ENCODE results near the gene EEIG2.
A peak's percentile ranks its signal among the peaks of the same experiment; 100 is the strongest.
"Not testable (repeated sequence)": the region's sequence is repeated elsewhere in the genome, so short reads cannot be mapped to it uniquely, and the experiment has no call there.

EEIG2 gene

DNA sequence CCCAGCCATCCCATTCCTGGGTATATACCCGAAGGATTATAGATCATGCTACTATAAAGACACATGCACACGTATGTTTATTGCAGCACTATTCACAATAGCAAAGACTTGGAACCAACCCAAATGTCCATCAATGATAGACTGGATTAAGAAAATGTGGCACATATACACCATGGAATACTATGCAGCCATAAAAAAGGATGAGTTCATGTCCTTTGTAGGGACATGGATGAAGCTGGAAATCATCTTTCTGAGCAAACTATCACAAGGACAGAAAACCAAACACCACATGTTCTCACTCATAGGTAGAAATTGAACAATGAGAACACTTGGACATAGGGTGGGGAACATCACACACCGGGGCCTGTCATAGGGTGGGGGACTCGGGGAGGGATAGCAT lies 12.4 kb upstream of the EEIG2 start:
- not testable (repeated sequence) for DNase-seq (ENCODE audit: low spot score); FAIRE-seq

DNA sequence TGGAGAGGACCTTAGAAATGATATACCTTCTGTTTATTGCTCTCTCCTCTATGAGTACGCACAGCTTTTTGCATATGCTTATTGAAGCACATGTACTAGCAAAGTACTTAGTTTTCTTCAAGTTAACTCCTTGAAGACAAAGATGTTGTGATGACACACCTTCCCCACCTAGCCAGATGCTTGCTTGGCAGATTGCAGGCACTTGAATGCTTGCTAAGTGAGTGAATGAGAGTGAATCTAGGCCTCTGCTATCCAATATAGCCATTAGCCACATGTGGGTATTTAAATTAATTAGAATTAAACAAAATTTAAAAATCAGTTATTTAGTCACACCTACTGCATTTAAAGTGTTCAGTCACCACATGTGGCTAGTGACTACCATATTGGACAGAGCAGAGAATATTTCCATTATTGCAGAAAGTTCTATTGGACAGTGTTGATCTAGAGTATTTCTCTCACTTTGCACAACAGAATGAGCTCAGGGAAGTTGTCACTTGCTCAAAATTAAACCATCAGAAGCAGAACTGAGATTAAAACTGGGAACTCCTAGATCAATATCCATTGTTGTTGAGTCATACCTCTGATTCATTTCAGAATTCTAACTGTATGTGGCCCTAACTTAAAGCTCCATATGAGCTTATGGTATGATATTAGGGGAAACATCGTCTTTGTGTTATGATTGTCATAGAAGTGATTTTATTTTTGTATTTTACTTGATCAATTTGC lies 8.6 kb upstream of the EEIG2 start:
- FAIRE-seq: no peak

DNA sequence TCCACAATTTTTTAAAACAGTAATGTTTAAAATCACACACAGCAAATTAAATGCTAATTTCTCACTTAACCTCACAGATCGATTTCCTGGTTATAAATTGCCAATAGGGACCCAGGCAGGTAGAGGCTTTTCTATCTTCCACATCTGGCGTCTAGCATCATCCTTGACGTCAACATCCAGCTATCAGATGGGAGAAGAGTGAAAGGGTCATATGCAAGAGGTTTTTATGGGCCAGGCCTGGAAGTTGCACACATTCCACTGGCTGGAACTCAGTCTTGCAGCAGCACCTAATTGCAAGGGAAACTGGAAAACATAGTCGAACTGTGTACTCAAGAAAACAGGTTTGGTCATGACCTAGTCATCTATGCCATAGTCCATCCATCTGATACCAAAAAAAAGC lies 6.0 kb upstream of the EEIG2 start:
- no peak for FAIRE-seq
- DNase-seq (ENCODE audit: low spot score): no peak

More for the DNA sequence above, 8.6 kb upstream of the EEIG2 start:
- no peak for DNase-seq (ENCODE audit: low spot score)

GRCh38 chr1:108554682-108555427 lies 5.0 kb upstream of the EEIG2 start:
- no peak for DNase-seq (ENCODE audit: low spot score)
- no peak for FAIRE-seq

GRCh38 chr1:108556066-108556465 lies 3.8 kb upstream of the EEIG2 start:
- DNase-seq (ENCODE audit: low spot score): no peak
- FAIRE-seq: no peak

DNA sequence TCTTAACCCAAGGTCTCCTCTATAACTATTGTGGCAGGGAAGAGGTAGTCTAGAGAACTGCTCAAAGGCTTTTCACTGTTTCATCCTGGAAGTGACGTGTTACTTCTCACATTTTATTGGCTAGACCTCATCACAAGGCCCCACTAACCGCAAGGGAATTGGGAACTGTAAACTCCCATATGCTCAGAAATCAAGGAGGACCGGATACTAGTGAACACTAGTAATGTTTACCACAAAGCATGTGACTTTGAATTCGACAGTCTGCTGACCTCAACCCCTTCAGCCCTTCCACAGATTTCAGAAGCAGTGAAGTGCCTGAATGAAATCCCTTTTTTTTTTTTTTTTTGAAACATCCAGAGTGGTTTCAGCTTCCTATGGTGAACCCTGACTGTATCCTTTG lies 3.4 kb upstream of the EEIG2 start:
- FAIRE-seq (no peak), DNase-seq (ENCODE audit: low spot score) (no peak)

DNA sequence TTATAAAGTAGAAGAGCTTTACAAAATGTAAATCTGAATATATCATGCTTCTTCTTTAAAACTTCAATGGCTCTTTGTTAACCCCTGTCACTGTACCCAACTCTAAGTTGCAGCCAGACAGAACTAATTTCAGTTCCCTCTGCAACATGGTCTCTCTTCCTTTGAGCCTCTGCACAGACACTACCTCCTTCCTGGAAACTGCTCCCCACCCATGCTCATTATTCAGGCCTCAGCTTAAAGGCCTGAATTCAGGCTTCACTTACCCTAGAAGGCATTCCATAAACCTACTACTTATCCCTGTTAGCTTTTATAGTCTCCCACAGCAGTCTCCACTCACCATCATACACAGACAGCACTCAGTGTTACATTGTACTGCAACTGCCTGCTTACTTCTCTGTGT lies 2.6 kb upstream of the EEIG2 start:
- no peak for FAIRE-seq
- no peak for DNase-seq (ENCODE audit: low spot score)

GRCh38 chr1:108560189-108560873 lies 431 bp downstream of the EEIG2 start:
- DNase-seq (ENCODE audit: low spot score) (no peak), FAIRE-seq (no peak)

- DNase-seq (ENCODE audit: low spot score): peak; percentile 87
- no peak for FAIRE-seq
Measured at GRCh38 chr1:108560874-108561459, 1.1 kb downstream of the EEIG2 start.

GRCh38 chr1:108561689-108562326 lies 1.9 kb downstream of the EEIG2 start:
- FAIRE-seq: no peak

GRCh38 chr1:108563808-108564207 lies 3.9 kb downstream of the EEIG2 start:
- no peak for DNase-seq (ENCODE audit: low spot score)
- FAIRE-seq: no peak

More at GRCh38 chr1:108561689-108562326, 1.9 kb downstream of the EEIG2 start:
- DNase-seq (ENCODE audit: low spot score): peak; percentile 85

- DNase-seq (ENCODE audit: low spot score) (no peak), FAIRE-seq (no peak)
Measured at GRCh38 chr1:108565081-108565480, 5.2 kb downstream of the EEIG2 start.

DNA sequence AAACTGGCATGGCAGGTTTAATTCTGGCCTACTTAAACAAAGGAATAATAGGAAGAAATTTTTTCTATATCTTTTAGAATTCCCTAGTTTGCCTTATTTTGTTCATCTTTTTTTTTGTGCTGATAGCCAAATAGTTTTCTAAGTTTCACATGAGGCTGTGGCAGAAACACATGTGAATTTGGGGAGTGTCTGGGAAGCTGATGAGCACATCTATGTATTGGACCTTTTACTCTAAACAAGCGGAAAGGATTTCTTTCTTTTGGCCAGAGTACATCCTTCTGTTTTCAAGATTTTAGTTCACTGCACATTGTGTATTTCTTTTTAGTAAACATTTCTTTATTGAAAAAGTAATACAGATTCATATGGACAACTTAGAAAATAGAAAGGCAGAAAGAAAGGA lies 5.6 kb downstream of the EEIG2 start:
- FAIRE-seq: no peak
- no peak for DNase-seq (ENCODE audit: low spot score)

DNA sequence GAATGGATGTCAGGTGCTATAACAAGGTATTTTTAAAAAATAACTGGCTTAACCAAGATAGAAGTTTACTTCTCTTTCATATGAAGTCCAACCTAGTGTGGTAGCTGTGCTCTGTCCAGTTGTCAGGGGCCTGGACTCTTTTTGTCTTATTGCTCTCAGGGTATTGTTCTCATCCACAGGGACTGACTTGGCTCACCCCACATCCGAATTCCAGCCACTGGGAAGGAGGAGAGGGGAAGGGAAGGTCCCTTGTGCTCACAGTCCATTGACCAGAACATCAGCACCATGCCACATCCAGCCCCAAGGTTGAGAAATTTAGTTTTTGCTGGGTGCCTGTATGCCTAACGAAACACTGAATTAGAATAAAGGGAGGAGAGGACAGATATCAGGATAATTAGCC lies 8.7 kb downstream of the EEIG2 start:
- DNase-seq (ENCODE audit: low spot score): no peak
- no peak for FAIRE-seq

DNA sequence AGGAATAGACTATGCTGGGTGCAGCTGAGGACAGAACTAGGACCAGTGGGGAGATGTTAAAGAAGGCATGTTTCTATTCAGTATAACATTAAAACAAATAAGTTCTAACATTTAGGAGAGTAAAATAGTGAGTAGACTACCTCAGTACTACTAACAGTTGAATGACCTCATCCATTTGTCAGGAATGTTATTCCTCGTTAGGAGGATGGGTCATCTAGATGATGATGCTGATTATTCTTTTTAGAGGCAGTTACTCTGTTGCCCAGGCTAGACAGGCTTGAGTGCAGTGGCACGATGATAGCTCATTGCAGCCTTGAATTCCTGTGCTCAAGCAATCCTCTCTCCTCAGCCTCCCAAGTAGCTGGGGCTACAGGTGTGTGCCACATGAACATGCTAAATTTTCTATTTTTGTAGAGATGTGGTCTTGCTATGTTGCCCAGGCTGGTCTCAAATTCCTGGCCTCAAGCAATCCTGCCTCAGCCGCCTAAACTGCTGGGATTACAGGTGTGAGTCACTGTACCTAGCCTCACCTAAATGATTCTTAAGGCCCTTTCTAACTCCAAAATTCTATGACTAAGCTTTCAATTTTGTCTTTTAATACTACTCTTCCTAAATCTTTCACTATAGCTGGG lies 9.3 kb downstream of the EEIG2 start:
- FAIRE-seq (no peak), DNase-seq (ENCODE audit: low spot score) (no peak)

DNA sequence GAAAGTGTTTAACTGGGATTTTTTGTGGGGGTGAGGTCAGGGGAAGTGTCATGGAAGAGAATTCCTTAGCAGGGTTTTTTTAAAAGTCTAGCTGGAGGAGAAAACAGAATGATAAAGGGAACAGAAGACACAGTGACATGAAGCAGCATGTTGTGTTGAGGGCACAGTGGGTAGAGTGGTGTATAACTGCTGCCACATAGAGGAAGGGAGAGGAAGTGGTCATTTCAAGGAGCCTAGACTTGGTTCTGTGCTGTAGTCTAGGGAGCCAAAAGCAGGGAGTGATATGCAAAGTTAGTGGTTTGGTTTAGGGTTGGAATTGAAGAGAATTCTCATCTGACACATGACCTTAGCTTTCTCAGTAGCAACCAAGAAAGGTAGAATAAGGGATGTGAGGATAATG lies 10.2 kb downstream of the EEIG2 start:
- DNase-seq (ENCODE audit: low spot score): peak; percentile 54
- FAIRE-seq: no peak

DNA sequence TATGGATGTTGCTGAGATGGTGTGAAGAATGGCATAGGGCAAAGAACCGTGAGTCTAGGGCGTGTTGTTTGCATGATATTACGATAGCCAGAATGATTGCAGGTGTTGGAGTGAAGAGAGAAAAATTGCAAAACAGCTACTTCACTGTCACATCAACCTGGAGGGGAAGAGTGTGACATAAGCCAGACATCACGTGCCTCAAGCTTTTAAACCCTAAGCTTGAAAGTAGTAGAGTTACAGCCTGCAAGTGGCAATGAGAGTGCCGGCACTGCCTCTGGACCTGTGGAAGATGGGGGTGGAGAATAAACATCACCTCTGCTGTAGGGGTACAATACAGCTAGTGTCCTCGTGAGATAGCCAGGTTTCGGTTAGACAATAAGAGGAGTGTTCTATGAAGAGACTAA lies 11.1 kb downstream of the EEIG2 start:
- FAIRE-seq (no peak), DNase-seq (ENCODE audit: low spot score) (no peak)

DNA sequence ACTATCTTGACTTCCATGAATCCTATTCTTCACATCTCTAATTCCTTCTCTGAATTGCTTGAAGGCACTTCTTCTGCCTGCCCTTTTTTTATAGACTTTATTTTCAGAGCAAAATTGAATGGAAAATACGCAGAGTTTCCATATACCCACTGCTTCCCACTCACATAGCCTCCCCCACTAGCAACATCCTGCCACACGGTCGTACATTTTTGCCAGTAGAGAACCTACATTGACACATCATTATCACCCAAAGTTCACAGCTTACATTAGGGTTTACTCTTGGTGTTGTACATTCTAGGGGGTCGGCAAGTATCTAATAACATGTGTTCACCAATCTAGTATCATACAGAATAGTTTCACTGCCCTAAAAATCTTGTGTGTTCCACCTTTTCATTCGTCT lies 12.3 kb downstream of the EEIG2 start:
- DNase-seq (ENCODE audit: low spot score) (no peak), FAIRE-seq (no peak)

- DNase-seq (ENCODE audit: low spot score) (no peak), FAIRE-seq (no peak)
Measured at GRCh38 chr1:108573183-108573582, 13.3 kb downstream of the EEIG2 start.

DNA sequence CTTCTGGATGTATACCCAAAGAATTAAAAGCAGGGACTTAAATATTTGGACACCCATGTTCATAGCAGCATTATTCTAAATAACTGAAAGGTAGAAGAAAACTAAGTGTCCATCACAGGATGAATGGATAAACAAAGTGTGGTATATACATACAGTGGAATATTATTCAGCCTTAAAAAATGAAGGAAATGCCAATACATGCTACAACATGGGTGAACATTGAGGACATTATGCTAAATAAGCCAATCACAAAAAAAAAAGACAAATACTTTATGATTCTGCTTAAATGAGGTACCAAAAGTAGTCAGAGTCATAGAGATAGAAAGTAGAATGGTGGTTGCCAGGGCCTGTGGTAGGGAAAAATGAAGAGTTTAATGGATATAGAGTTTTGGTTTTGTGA lies 14.1 kb downstream of the EEIG2 start:
- DNase-seq (ENCODE audit: low spot score): no peak
- no peak for FAIRE-seq

DNA sequence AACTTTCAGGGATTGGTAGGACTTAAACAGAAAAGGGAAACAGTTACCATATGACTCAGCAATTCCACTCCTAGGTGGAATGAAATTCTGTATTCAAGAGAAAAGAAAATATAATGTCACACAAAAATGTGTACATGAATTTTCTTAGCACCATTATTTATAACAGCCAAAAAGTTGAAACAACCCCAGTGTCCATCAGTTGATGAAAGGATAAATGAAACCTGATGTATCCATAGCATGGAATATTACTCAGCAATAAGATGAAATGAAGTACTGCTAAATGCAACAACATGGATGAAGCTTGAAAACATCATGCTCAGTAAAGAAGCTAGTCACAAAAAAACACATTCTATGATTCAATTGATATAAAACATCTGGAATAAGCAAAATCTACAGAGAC lies 15.5 kb downstream of the EEIG2 start:
- no peak for DNase-seq (ENCODE audit: low spot score)
- no peak for FAIRE-seq

Measured in urothelium cell line (cell line).